WTC11 (cell line): Measurements from ENCODE around the gene ZRANB1.
"Not testable (repeated sequence)": the region's sequence is repeated elsewhere in the genome, so short reads cannot be mapped to it uniquely, and the experiment has no call there.

Experiments
- ATF1 ChIP-seq: sonication (generic); formaldehyde crosslinking; IDR thresholded peaks from 2 replicates; pipeline ENCODE4 v1.8.1; 2023; ENCODE audit warnings: mild to moderate bottlenecking, moderate library complexity, missing genetic modification reagents
- ATF3 ChIP-seq: sonication (generic); formaldehyde crosslinking; conservative IDR thresholded peaks from 2 replicates; pipeline ENCODE4 v1.8.1; 2022; ENCODE audit warnings: mild to moderate bottlenecking, missing genetic modification reagents
- CTCF ChIP-seq: fragments of 200-600 bp; IDR thresholded peaks from 2 replicates; pipeline ENCODE4 v1.8.0; 2022; ENCODE audit warnings: antibody characterized with exemption
- ELF4 ChIP-seq: sonication (generic); formaldehyde crosslinking; IDR thresholded peaks from 2 replicates; pipeline ENCODE4 v1.8.1; 2022; ENCODE audit warnings: low read depth, mild to moderate bottlenecking, moderate library complexity, missing genetic modification reagents
- NR2C2 ChIP-seq: sonication (generic); formaldehyde crosslinking; IDR thresholded peaks from 2 replicates; pipeline ENCODE4 v1.8.0; 2022; ENCODE audit warnings: mild to moderate bottlenecking, missing genetic modification reagents
- SMAD3 ChIP-seq: sonication (generic); formaldehyde crosslinking; IDR thresholded peaks from 2 replicates; pipeline ENCODE4 v1.8.0; 2022; ENCODE audit warnings: missing genetic modification reagents, mild to moderate bottlenecking, borderline replicate concordance
- ZNF232 ChIP-seq: sonication (generic); formaldehyde crosslinking; IDR thresholded peaks from 2 replicates; pipeline ENCODE4 v1.8.0; 2022; ENCODE audit warnings: mild to moderate bottlenecking, missing genetic modification reagents
- TF ChIP-seq, protein P1 (sequence below): sonication (generic); formaldehyde crosslinking; IDR thresholded peaks from 2 replicates; pipeline ENCODE4 v1.8.0; 2022; ENCODE audit warnings: mild to moderate bottlenecking, missing genetic modification reagents
- TF ChIP-seq, protein P2 (sequence below): fragments of 250-450 bp; sonication (Bioruptor Pico); IDR thresholded peaks from 2 replicates; pipeline ENCODE4 v2.1.2; 2022; ENCODE audit warnings: mild to moderate bottlenecking, moderate library complexity
- TF ChIP-seq, protein P3 (sequence below): sonication (generic); formaldehyde crosslinking; IDR thresholded peaks from 2 replicates; pipeline ENCODE4 v1.8.1; 2022; ENCODE audit warnings: mild to moderate bottlenecking, missing genetic modification reagents, moderate library complexity, borderline replicate concordance
- TF ChIP-seq, protein P4 (sequence below): sonication (generic); formaldehyde crosslinking; IDR thresholded peaks from 2 replicates; pipeline ENCODE4 v1.8.0; 2023; ENCODE audit warnings: mild to moderate bottlenecking, missing genetic modification reagents
- TF ChIP-seq, protein P5 (sequence below): sonication (generic); formaldehyde crosslinking; IDR thresholded peaks from 2 replicates; pipeline ENCODE4 v1.8.1; 2022; ENCODE audit warnings: missing genetic modification reagents, borderline replicate concordance
- TF ChIP-seq, protein P6 (sequence below): fragments of 250-450 bp; sonication (Bioruptor Pico); conservative IDR thresholded peaks from 2 replicates; pipeline ENCODE4 v1.9.0; 2021; ENCODE audit warnings: mild to moderate bottlenecking

- TF ChIP-seq ATF1 (CRISPR knock-in tag); CTCF; SMAD3 (CRISPR knock-in tag); NR2C2 (CRISPR knock-in tag); ELF4 (CRISPR knock-in tag); ATF3 (CRISPR knock-in tag); ZNF232 (CRISPR knock-in tag): not testable (repeated sequence)
- TF ChIP-seq, protein P1, sequence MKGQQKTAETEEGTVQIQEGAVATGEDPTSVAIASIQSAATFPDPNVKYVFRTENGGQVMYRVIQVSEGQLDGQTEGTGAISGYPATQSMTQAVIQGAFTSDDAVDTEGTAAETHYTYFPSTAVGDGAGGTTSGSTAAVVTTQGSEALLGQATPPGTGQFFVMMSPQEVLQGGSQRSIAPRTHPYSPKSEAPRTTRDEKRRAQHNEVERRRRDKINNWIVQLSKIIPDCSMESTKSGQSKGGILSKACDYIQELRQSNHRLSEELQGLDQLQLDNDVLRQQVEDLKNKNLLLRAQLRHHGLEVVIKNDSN: not testable (repeated sequence)
- TF ChIP-seq, protein P2, sequence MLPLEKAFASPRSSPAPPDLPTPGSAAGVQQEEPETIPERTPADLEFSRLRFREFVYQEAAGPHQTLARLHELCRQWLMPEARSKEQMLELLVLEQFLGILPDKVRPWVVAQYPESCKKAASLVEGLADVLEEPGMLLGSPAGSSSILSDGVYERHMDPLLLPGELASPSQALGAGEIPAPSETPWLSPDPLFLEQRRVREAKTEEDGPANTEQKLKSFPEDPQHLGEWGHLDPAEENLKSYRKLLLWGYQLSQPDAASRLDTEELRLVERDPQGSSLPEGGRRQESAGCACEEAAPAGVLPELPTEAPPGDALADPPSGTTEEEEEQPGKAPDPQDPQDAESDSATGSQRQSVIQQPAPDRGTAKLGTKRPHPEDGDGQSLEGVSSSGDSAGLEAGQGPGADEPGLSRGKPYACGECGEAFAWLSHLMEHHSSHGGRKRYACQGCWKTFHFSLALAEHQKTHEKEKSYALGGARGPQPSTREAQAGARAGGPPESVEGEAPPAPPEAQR: not testable (repeated sequence)
- TF ChIP-seq, protein P3, sequence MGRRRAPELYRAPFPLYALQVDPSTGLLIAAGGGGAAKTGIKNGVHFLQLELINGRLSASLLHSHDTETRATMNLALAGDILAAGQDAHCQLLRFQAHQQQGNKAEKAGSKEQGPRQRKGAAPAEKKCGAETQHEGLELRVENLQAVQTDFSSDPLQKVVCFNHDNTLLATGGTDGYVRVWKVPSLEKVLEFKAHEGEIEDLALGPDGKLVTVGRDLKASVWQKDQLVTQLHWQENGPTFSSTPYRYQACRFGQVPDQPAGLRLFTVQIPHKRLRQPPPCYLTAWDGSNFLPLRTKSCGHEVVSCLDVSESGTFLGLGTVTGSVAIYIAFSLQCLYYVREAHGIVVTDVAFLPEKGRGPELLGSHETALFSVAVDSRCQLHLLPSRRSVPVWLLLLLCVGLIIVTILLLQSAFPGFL (CRISPR knock-in tag): not testable (repeated sequence)
- TF ChIP-seq, protein P4, sequence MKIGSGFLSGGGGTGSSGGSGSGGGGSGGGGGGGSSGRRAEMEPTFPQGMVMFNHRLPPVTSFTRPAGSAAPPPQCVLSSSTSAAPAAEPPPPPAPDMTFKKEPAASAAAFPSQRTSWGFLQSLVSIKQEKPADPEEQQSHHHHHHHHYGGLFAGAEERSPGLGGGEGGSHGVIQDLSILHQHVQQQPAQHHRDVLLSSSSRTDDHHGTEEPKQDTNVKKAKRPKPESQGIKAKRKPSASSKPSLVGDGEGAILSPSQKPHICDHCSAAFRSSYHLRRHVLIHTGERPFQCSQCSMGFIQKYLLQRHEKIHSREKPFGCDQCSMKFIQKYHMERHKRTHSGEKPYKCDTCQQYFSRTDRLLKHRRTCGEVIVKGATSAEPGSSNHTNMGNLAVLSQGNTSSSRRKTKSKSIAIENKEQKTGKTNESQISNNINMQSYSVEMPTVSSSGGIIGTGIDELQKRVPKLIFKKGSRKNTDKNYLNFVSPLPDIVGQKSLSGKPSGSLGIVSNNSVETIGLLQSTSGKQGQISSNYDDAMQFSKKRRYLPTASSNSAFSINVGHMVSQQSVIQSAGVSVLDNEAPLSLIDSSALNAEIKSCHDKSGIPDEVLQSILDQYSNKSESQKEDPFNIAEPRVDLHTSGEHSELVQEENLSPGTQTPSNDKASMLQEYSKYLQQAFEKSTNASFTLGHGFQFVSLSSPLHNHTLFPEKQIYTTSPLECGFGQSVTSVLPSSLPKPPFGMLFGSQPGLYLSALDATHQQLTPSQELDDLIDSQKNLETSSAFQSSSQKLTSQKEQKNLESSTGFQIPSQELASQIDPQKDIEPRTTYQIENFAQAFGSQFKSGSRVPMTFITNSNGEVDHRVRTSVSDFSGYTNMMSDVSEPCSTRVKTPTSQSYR (CRISPR knock-in tag): not testable (repeated sequence)
- TF ChIP-seq, protein P5, sequence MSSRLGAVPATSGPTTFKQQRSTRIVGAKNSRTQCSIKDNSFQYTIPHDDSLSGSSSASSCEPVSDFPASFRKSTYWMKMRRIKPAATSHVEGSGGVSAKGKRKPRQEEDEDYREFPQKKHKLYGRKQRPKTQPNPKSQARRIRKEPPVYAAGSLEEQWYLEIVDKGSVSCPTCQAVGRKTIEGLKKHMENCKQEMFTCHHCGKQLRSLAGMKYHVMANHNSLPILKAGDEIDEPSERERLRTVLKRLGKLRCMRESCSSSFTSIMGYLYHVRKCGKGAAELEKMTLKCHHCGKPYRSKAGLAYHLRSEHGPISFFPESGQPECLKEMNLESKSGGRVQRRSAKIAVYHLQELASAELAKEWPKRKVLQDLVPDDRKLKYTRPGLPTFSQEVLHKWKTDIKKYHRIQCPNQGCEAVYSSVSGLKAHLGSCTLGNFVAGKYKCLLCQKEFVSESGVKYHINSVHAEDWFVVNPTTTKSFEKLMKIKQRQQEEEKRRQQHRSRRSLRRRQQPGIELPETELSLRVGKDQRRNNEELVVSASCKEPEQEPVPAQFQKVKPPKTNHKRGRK (CRISPR knock-in tag): not testable (repeated sequence)
- TF ChIP-seq, protein P6, sequence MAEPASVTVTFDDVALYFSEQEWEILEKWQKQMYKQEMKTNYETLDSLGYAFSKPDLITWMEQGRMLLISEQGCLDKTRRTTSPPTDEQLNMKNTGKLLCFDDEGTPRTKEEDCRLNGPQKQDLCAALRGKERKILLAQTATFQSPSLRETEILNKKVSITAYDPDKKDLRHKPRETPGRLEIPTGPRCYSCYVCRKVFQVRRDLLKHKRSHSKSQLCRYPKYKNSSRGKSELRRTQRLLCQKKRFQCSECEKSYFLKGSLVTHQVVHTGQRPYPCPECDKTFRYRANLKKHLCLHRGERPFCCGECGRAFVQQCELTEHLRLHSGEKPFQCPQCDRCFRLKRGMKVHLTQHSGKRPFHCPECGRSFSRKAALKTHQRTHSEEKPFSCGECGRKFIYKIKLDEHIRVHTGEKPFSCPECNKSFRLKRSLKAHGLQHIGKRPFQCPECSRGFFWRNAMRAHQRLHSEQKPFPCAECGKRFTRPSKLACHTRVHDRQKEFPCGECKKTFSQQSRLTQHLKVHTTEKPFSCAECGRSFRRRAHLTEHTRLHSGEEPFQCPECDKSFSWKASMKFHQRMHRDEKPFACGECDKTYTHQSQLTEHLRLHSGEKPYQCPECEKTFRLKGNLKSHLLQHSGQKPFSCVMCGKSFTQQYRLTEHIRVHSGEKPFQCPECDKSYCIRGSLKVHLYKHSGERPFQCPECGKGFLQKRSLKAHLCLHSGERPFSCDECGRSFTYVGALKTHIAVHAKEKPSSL: not testable (repeated sequence)
Observed at GRCh38 chr10:124988753-124989152, 46.8 kb downstream of the ZRANB1 start.
